ENCODE results near the gene TUNAR.

DNA sequence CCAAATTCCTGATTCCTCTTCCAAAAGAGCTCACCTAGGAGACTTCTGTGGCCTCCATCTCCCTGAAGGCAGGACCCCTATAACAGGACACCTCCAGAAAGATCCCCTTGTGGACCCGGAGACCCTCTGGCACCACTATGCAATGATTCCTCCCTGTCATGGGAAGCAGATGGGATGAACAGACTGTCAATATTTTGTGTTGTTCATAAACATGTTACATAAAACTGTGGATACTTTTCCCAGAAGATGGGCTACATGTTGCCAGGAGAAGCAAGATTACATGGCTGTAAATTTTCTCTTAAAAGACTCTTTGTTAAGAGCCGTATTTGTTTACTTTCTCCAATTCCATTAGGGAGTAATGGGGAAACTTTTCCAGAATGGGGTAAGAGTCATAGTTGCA lies 52.1 kb downstream of the TUNAR start:
- no peak for TF ChIP-seq POLR2A (IDR thresholded peaks at IDR 0.05)
- TF ChIP-seq, protein P1, sequence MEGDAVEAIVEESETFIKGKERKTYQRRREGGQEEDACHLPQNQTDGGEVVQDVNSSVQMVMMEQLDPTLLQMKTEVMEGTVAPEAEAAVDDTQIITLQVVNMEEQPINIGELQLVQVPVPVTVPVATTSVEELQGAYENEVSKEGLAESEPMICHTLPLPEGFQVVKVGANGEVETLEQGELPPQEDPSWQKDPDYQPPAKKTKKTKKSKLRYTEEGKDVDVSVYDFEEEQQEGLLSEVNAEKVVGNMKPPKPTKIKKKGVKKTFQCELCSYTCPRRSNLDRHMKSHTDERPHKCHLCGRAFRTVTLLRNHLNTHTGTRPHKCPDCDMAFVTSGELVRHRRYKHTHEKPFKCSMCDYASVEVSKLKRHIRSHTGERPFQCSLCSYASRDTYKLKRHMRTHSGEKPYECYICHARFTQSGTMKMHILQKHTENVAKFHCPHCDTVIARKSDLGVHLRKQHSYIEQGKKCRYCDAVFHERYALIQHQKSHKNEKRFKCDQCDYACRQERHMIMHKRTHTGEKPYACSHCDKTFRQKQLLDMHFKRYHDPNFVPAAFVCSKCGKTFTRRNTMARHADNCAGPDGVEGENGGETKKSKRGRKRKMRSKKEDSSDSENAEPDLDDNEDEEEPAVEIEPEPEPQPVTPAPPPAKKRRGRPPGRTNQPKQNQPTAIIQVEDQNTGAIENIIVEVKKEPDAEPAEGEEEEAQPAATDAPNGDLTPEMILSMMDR (IDR thresholded peaks at IDR 0.05 in 4 of 5, conservative IDR thresholded peaks at IDR 0.05 in 1 of 5): no peak

Measured in gastrocnemius medialis (tissue), 4 donors.